PC-9 (cell line): ENCODE data around the gene ARFIP1. TPM values are rescaled to one million over a fixed set of nuclear protein-coding genes. Genes with fewer than 3 reads are reported as not detected.

ENCODE experiments used
- BruUV-seq: library from RNA; stranded (reverse); fragments of 400-500 nt; replicated peaks from 2 replicates; lab custom pipeline; 2021; lab: Mats Ljungman, UMichigan
- CTCF ChIA-PET: fragments of 300-600 bp; sonication (Branson Sonifier 250); formaldehyde crosslinking; loops from one replicate; lab custom pipeline; 2022; ENCODE audit warnings: antibody characterized with exemption; lab: Charles Lee
- POLR2A ChIA-PET: fragments of 300-600 bp; sonication (Branson Sonifier 250); formaldehyde crosslinking; loops from one replicate; lab custom pipeline; 2022; ENCODE audit warnings: antibody characterized with exemption; ENCODE audit not compliant: unreplicated experiment; lab: Charles Lee
- DNase-seq, 2 experiments: peaks; one replicate each; pipeline versions ENCODE4 v3.0.0 to v3.0.0-alpha.2; 2015 to 2022; ENCODE audit warnings: mixed read lengths in 1 of 2
- H2AFZ ChIP-seq: fragments of 200-600 bp; sonication (generic); 2 replicates; pipeline ENCODE4 v1.8.1; 2017; ENCODE audit warnings: antibody characterized with exemption
- H3F3A ChIP-seq: fragments of 200-600 bp; sonication (generic); 2 replicates; pipeline ENCODE4 v1.8.1; 2017; ENCODE audit warnings: antibody characterized with exemption, mild to moderate bottlenecking, low read depth; ENCODE audit not compliant: insufficient read depth
- H3K27ac ChIP-seq: fragments of 200-600 bp; sonication (generic); 2 replicates; pipeline ENCODE4 v1.6.1; 2016; ENCODE audit warnings: mixed run types
- H3K27me3 ChIP-seq: fragments of 200-600 bp; sonication (generic); 2 replicates; pipeline ENCODE4 v1.6.1; 2016; ENCODE audit warnings: low read depth, mixed run types; ENCODE audit not compliant: insufficient read depth
- H3K36me3 ChIP-seq: fragments of 200-600 bp; sonication (generic); 2 replicates; pipeline ENCODE4 v1.6.1; 2016; ENCODE audit warnings: low read depth, mixed run types
- H3K4me1 ChIP-seq: fragments of 200-600 bp; sonication (generic); replicated peaks from 2 replicates; pipeline ENCODE4 v1.6.1; 2016; ENCODE audit warnings: mixed run types; ENCODE audit not compliant: insufficient read depth
- H3K4me2 ChIP-seq: fragments of 200-600 bp; sonication (generic); 2 replicates; pipeline ENCODE4 v1.6.1; 2017; ENCODE audit warnings: mixed run types
- H3K4me3 ChIP-seq: fragments of 200-600 bp; sonication (generic); 2 replicates; pipeline ENCODE4 v1.6.1; 2016; ENCODE audit warnings: mixed run types
- H3K79me2 ChIP-seq: fragments of 200-600 bp; sonication (generic); 2 replicates; pipeline ENCODE4 v1.6.1; 2017; ENCODE audit warnings: low read depth, mixed run types
- H3K9me2 ChIP-seq: fragments of 200-600 bp; sonication (generic); 2 replicates; pipeline ENCODE4 v1.8.1; 2017; ENCODE audit warnings: mild to moderate bottlenecking; ENCODE audit not compliant: insufficient read depth
- H3K9me3 ChIP-seq: fragments of 200-600 bp; sonication (generic); 2 replicates; pipeline ENCODE4 v1.8.1; 2016; ENCODE audit warnings: low read depth; ENCODE audit not compliant: insufficient read depth
- H4K20me1 ChIP-seq: fragments of 200-600 bp; sonication (generic); 2 replicates; pipeline ENCODE4 v1.8.1; 2017; ENCODE audit not compliant: insufficient read depth
- CTCF ChIP-seq: fragments of 200-600 bp; sonication (generic); conservative IDR thresholded peaks from 2 replicates; pipeline ENCODE4 v1.6.1; 2017; ENCODE audit warnings: mixed run types, antibody characterized with exemption, mild to moderate bottlenecking, moderate library complexity
- EZH2 ChIP-seq: fragments of 200-600 bp; sonication (generic); IDR thresholded peaks from 2 replicates; pipeline ENCODE4 v1.8.0; 2017; ENCODE audit warnings: antibody characterized with exemption, low read depth
- intact Hi-C: fragments of 100-400 bp; cut with micrococcal nuclease; formaldehyde crosslinking; loops from one replicate; pipeline ENCODE4 v1.10.0; 2022; ENCODE audit not compliant: unreplicated experiment
- total RNA-seq: library from RNA; stranded (reverse); gene quantifications from 2 replicates; pipeline ENCODE4 v1.2.3, GENCODE V29; 2021

Gene ARFIP1
- total RNA-seq, 1 experiment from 2014 or later: 38.4 TPM

- ChIA-PET CTCF (no interaction called here), POLR2A (no interaction called here)
- no peak overlapping the region for H3K4me2 ChIP-seq
- intact Hi-C loops: no loop called here
- H3K9me3 ChIP-seq: peaks cover 9% of the 10 kb centered on the region
- no peak overlapping the region for H3K4me3 ChIP-seq
- no peaks in the 10 kb centered on the region for H4K20me1 ChIP-seq
- no peak overlapping the region for H2AFZ ChIP-seq
- no peaks in the 10 kb centered on the region for H3K79me2 ChIP-seq
- no peaks in the 10 kb centered on the region for H3F3A ChIP-seq
- H3K36me3 ChIP-seq: no peaks in the 10 kb centered on the region
- no peaks in the 10 kb centered on the region for H3K27me3 ChIP-seq
- TF ChIP-seq EZH2: no peak
- no peak for TF ChIP-seq CTCF
- no peak overlapping the region for H3K27ac ChIP-seq
- H3K9me2 ChIP-seq: no peaks in the 10 kb centered on the region
- H3K4me1 ChIP-seq: no peaks in the 10 kb centered on the region
- BruUV-seq: no TSS peak
- no peak for DNase-seq
These were observed 138.0 kb downstream of the ARFIP1 start for GRCh38 chr4:152917543-152918395.

GRCh38 chr4:152919826-152920225 lies 140.1 kb downstream of the ARFIP1 start:
- no peak overlapping the region for H3K4me3 ChIP-seq
- H3K36me3 ChIP-seq: no peaks in the 10 kb centered on the region
- no peaks in the 10 kb centered on the region for H3K79me2 ChIP-seq
- no peak overlapping the region for H3K4me2 ChIP-seq
- no peak overlapping the region for H2AFZ ChIP-seq
- no peak overlapping the region for H3K27ac ChIP-seq
- peaks cover 9% of the 10 kb centered on the region for H3K9me3 ChIP-seq
- POLR2A ChIA-PET: no interaction called here
- intact Hi-C loops: no loop called here
- TF ChIP-seq CTCF (no peak), EZH2 (no peak)
- CTCF ChIA-PET: no interaction called here
- no peaks in the 10 kb centered on the region for H3K4me1 ChIP-seq
- H3K9me2 ChIP-seq: no peaks in the 10 kb centered on the region
- H3F3A ChIP-seq: no peaks in the 10 kb centered on the region
- no peak for DNase-seq
- H3K27me3 ChIP-seq: no peaks in the 10 kb centered on the region
- BruUV-seq: no TSS peak
- H4K20me1 ChIP-seq: no peaks in the 10 kb centered on the region

- H3K27ac ChIP-seq: no peak overlapping the region
- no peak overlapping the region for H3K4me3 ChIP-seq
- no peaks in the 10 kb centered on the region for H4K20me1 ChIP-seq
- H2AFZ ChIP-seq: no peak overlapping the region
- CTCF ChIA-PET: no interaction called here
- no peaks in the 10 kb centered on the region for H3K36me3 ChIP-seq
- no peaks in the 10 kb centered on the region for H3F3A ChIP-seq
- no peaks in the 10 kb centered on the region for H3K79me2 ChIP-seq
- TF ChIP-seq EZH2: no peak
- TF ChIP-seq CTCF: no peak
- H3K4me1 ChIP-seq: no peaks in the 10 kb centered on the region
- no peak for DNase-seq
- no peak overlapping the region for H3K4me2 ChIP-seq
- H3K9me3 ChIP-seq: peaks cover 9% of the 10 kb centered on the region
- BruUV-seq: no TSS peak
- H3K27me3 ChIP-seq: no peaks in the 10 kb centered on the region
- POLR2A ChIA-PET: no interaction called here
- intact Hi-C loops: no loop called here
- no peaks in the 10 kb centered on the region for H3K9me2 ChIP-seq
These were observed 141.0 kb downstream of the ARFIP1 start for GRCh38 chr4:152920768-152921167.
